ENCODE results near the gene HMGXB4. TPM values are rescaled to one million over a fixed set of nuclear protein-coding genes. Genes with fewer than 3 reads are reported as not detected.

Gene HMGXB4
- total and polyA plus RNA-seq, 9 of the 15 experiments (the other 6 are each of a cell fraction or from before 2014, with no cell fraction given) = 9.9 to 31.4 (median 24.8) TPM

DNA sequence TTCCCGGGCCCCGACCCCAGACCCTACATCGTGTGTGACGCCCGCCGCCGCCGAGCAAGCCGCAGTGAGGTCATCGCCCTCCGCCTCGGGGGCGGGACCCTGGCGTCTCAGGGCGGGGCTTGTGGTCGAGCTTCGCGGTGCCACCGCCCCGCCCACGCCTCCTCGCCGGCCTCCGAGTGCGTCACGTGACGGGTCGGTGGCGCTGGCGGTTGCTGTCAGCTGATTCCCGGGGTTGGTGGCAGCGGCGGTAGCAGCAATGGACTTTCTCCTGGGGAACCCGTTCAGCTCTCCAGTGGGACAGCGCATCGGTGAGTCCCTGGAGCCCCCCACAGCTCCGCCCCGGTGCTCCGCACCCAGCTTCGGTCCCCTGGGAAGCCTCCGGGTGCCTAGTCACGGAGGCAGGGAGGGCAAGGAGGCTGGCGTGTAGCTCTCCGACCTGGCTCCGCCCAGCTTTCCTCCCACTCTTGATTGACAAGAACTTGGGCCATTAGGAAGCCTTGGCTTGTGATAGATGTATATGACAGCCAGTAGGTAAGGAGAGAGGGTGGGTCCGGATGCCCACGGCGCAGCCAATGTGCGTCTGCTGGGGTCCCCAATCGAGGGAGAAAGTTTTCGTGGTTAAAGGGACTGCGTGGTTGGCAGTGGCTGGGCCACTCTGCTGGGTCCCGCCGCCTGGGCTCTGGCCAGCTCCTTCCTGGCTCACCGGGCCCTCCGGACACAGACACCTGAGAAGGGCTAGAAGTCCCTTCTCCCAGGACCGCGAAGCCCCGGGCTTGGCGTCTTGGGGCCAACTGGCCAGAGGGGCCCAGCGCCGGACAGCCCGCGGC lies 42.6 kb downstream of the HMGXB4 start, which contains the start of gene TOM1 (continued):
- TF ChIP-seq, protein P1, sequence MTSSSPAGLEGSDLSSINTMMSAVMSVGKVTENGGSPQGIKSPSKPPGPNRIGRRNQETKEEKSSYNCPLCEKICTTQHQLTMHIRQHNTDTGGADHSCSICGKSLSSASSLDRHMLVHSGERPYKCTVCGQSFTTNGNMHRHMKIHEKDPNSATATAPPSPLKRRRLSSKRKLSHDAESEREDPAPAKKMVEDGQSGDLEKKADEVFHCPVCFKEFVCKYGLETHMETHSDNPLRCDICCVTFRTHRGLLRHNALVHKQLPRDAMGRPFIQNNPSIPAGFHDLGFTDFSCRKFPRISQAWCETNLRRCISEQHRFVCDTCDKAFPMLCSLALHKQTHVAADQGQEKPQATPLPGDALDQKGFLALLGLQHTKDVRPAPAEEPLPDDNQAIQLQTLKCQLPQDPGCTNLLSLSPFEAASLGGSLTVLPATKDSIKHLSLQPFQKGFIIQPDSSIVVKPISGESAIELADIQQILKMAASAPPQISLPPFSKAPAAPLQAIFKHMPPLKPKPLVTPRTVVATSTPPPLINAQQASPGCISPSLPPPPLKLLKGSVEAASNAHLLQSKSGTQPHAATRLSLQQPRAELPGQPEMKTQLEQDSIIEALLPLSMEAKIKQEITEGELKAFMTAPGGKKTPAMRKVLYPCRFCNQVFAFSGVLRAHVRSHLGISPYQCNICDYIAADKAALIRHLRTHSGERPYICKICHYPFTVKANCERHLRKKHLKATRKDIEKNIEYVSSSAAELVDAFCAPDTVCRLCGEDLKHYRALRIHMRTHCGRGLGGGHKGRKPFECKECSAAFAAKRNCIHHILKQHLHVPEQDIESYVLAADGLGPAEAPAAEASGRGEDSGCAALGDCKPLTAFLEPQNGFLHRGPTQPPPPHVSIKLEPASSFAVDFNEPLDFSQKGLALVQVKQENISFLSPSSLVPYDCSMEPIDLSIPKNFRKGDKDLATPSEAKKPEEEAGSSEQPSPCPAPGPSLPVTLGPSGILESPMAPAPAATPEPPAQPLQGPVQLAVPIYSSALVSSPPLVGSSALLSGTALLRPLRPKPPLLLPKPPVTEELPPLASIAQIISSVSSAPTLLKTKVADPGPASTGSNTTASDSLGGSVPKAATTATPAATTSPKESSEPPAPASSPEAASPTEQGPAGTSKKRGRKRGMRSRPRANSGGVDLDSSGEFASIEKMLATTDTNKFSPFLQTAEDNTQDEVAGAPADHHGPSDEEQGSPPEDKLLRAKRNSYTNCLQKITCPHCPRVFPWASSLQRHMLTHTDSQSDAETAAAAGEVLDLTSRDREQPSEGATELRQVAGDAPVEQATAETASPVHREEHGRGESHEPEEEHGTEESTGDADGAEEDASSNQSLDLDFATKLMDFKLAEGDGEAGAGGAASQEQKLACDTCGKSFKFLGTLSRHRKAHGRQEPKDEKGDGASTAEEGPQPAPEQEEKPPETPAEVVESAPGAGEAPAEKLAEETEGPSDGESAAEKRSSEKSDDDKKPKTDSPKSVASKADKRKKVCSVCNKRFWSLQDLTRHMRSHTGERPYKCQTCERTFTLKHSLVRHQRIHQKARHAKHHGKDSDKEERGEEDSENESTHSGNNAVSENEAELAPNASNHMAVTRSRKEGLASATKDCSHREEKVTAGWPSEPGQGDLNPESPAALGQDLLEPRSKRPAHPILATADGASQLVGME (CRISPR knock-in tag; IDR thresholded peaks at IDR 0.05) = no peak
- TF ChIP-seq ZNF184 (CRISPR knock-in tag; IDR thresholded peaks at IDR 0.05) (no peak), TCF7L2 (IDR thresholded peaks at IDR 0.05; ENCODE audit: low read depth, low read length) (no peak), CSDE1 (IDR thresholded peaks at IDR 0.05) (no peak), L3MBTL2 (IDR thresholded peaks at IDR 0.05) (peak; percentile 64), HDAC2 (IDR thresholded peaks at IDR 0.05) (peak; percentile 81; the same call in 1 of the 2 replicates)
- TF ChIP-seq, protein P2, sequence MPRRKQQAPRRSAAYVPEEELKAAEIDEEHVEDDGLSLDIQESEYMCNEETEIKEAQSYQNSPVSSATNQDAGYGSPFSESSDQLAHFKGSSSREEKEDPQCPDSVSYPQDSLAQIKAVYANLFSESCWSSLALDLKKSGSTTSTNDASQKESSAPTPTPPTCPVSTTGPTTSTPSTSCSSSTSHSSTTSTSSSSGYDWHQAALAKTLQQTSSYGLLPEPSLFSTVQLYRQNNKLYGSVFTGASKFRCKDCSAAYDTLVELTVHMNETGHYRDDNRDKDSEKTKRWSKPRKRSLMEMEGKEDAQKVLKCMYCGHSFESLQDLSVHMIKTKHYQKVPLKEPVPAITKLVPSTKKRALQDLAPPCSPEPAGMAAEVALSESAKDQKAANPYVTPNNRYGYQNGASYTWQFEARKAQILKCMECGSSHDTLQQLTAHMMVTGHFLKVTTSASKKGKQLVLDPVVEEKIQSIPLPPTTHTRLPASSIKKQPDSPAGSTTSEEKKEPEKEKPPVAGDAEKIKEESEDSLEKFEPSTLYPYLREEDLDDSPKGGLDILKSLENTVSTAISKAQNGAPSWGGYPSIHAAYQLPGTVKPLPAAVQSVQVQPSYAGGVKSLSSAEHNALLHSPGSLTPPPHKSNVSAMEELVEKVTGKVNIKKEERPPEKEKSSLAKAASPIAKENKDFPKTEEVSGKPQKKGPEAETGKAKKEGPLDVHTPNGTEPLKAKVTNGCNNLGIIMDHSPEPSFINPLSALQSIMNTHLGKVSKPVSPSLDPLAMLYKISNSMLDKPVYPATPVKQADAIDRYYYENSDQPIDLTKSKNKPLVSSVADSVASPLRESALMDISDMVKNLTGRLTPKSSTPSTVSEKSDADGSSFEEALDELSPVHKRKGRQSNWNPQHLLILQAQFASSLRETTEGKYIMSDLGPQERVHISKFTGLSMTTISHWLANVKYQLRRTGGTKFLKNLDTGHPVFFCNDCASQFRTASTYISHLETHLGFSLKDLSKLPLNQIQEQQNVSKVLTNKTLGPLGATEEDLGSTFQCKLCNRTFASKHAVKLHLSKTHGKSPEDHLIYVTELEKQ (CRISPR knock-in tag; IDR thresholded peaks at IDR 0.05) = no peak
- TF ChIP-seq, protein P3, sequence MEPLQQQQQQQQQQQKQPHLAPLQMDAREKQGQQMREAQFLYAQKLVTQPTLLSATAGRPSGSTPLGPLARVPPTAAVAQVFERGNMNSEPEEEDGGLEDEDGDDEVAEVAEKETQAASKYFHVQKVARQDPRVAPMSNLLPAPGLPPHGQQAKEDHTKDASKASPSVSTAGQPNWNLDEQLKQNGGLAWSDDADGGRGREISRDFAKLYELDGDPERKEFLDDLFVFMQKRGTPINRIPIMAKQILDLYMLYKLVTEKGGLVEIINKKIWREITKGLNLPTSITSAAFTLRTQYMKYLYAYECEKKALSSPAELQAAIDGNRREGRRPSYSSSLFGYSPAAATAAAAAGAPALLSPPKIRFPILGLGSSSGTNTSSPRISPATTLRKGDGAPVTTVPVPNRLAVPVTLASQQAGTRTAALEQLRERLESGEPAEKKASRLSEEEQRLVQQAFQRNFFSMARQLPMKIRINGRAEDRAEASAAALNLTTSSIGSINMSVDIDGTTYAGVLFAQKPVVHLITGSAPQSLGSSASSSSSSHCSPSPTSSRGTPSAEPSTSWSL (CRISPR knock-in tag; IDR thresholded peaks at IDR 0.05; ENCODE audit: borderline replicate concordance) = no peak
- TF ChIP-seq, protein P4, sequence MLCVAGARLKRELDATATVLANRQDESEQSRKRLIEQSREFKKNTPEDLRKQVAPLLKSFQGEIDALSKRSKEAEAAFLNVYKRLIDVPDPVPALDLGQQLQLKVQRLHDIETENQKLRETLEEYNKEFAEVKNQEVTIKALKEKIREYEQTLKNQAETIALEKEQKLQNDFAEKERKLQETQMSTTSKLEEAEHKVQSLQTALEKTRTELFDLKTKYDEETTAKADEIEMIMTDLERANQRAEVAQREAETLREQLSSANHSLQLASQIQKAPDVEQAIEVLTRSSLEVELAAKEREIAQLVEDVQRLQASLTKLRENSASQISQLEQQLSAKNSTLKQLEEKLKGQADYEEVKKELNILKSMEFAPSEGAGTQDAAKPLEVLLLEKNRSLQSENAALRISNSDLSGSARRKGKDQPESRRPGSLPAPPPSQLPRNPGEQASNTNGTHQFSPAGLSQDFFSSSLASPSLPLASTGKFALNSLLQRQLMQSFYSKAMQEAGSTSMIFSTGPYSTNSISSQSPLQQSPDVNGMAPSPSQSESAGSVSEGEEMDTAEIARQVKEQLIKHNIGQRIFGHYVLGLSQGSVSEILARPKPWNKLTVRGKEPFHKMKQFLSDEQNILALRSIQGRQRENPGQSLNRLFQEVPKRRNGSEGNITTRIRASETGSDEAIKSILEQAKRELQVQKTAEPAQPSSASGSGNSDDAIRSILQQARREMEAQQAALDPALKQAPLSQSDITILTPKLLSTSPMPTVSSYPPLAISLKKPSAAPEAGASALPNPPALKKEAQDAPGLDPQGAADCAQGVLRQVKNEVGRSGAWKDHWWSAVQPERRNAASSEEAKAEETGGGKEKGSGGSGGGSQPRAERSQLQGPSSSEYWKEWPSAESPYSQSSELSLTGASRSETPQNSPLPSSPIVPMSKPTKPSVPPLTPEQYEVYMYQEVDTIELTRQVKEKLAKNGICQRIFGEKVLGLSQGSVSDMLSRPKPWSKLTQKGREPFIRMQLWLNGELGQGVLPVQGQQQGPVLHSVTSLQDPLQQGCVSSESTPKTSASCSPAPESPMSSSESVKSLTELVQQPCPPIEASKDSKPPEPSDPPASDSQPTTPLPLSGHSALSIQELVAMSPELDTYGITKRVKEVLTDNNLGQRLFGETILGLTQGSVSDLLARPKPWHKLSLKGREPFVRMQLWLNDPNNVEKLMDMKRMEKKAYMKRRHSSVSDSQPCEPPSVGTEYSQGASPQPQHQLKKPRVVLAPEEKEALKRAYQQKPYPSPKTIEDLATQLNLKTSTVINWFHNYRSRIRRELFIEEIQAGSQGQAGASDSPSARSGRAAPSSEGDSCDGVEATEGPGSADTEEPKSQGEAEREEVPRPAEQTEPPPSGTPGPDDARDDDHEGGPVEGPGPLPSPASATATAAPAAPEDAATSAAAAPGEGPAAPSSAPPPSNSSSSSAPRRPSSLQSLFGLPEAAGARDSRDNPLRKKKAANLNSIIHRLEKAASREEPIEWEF (CRISPR knock-in tag; IDR thresholded peaks at IDR 0.05) = no peak
